ENCODE measurements around the gene SRR. TPM values are rescaled to one million over a fixed set of nuclear protein-coding genes. Genes with fewer than 3 reads are reported as not detected.
A peak's percentile ranks its signal among the peaks of the same experiment; 100 is the strongest.

Gene SRR
- total and polyA plus RNA-seq, 8 donors = 2.0 to 9.9 (median 5.2) TPM

- peaks cover 0 to 6% (median 0%) of the 10 kb centered on the region in 3 donors for H3K36me3 ChIP-seq
- H3K27me3 ChIP-seq = no peaks in the 10 kb centered on the region
- no peak overlapping the region for H3K4me3 ChIP-seq
- DNase-seq (peak in 1 of 6 donors; percentile 62), ATAC-seq (no peak), FAIRE-seq (no peak)
- no peaks in the 10 kb centered on the region for H3K9me3 ChIP-seq
- 91 to 92% methylated on average over 16 of the region's 16 CpGs for WGBS, 2 donors
- intact Hi-C loops (cut with DNase I) = loop anchor here in 1 of 3 donors (10.0 kb wide), 1 partner anchor 52 kb away; no protein-coding TSS in a partner anchor
- H3K27ac ChIP-seq = no peak overlapping the region
- no peak for TF ChIP-seq CTCF (IDR thresholded peaks at IDR 0.05)
- no peaks in the 10 kb centered on the region for H3K4me1 ChIP-seq
Observed at GRCh38 chr17:2372681-2373080, 68.9 kb downstream of the SRR start.

GRCh38 chr17:2373179-2373578 lies 69.4 kb downstream of the SRR start:
- no peak for ATAC-seq
- H3K4me1 ChIP-seq = no peaks in the 10 kb centered on the region
- no peaks in the 10 kb centered on the region for H3K9me3 ChIP-seq
- H3K36me3 ChIP-seq = peaks cover 0 to 10% (median 0%) of the 10 kb centered on the region in 3 donors
- 91 to 96% methylated on average over 18 of the region's 18 CpGs for WGBS, 2 donors
- H3K27ac ChIP-seq = no peak overlapping the region
- DNase-seq = no peak
- H3K4me3 ChIP-seq = no peak overlapping the region
- H3K27me3 ChIP-seq = no peaks in the 10 kb centered on the region
- no peak for FAIRE-seq
- intact Hi-C loops (cut with DNase I) = loop anchor here in 1 of 3 donors (10.0 kb wide), 1 partner anchor 52 kb away; no protein-coding TSS in a partner anchor
- no peak for TF ChIP-seq CTCF (IDR thresholded peaks at IDR 0.05)

Other genes starting within 250 kb of the SRR start
- gene HIC1, start 248.8 kb upstream of the SRR start, total RNA-seq = 10 to 100 TPM in 2 of 6 donors, 1 to 10 TPM in 4; 1.0 to 15.8 (median 3.8) TPM
- 1 to 10 TPM; 1.8 to 3.7 TPM for gene HIC1, start 248.8 kb upstream of the SRR start, polyA plus RNA-seq
- gene SMG6, start 165 bp upstream of the SRR start, total RNA-seq = 10 to 100 TPM in 4 of 6 donors, 1 to 10 TPM in 2; 8.4 to 17.0 (median 10.8) TPM
- 10 to 100 TPM; 16.3 to 19.8 TPM for gene SMG6, start 165 bp upstream of the SRR start, polyA plus RNA-seq
- 10 to 100 TPM in 4 of 6 donors, 1 to 10 TPM in 2; 8.3 to 17.3 (median 13.6) TPM for gene TSR1, start 32.5 kb downstream of the SRR start, total RNA-seq
- gene TSR1, start 32.5 kb downstream of the SRR start, polyA plus RNA-seq = 10 to 100 TPM; 10.7 to 10.8 TPM
- 10 to 100 TPM; 17.6 to 34.6 (median 24.5) TPM for gene SGSM2, start 33.6 kb downstream of the SRR start, total RNA-seq
- gene SGSM2, start 33.6 kb downstream of the SRR start, polyA plus RNA-seq = 100 to 1,000 TPM; 152 to 153 TPM
- 10 to 100 TPM in 4 of 6 donors, 1 to 10 TPM in 2; 8.7 to 15.8 (median 10.3) TPM for gene MNT, start 97.1 kb downstream of the SRR start, total RNA-seq
- 10 to 100 TPM in 1 of 2 donors, 1 to 10 TPM in 1; 9.6 to 15.3 TPM for gene MNT, start 97.1 kb downstream of the SRR start, polyA plus RNA-seq
- 10 to 100 TPM in 5 of 6 donors, 1 to 10 TPM in 1; 9.2 to 16.5 (median 13.1) TPM for gene METTL16, start 207.9 kb downstream of the SRR start, total RNA-seq
- gene METTL16, start 207.9 kb downstream of the SRR start, polyA plus RNA-seq = 10 to 100 TPM; 15.5 to 19.6 TPM

Measured in pancreas (tissue), 10 donors.